ENCODE data around the gene TLE2.

TLE2 gene

DNA sequence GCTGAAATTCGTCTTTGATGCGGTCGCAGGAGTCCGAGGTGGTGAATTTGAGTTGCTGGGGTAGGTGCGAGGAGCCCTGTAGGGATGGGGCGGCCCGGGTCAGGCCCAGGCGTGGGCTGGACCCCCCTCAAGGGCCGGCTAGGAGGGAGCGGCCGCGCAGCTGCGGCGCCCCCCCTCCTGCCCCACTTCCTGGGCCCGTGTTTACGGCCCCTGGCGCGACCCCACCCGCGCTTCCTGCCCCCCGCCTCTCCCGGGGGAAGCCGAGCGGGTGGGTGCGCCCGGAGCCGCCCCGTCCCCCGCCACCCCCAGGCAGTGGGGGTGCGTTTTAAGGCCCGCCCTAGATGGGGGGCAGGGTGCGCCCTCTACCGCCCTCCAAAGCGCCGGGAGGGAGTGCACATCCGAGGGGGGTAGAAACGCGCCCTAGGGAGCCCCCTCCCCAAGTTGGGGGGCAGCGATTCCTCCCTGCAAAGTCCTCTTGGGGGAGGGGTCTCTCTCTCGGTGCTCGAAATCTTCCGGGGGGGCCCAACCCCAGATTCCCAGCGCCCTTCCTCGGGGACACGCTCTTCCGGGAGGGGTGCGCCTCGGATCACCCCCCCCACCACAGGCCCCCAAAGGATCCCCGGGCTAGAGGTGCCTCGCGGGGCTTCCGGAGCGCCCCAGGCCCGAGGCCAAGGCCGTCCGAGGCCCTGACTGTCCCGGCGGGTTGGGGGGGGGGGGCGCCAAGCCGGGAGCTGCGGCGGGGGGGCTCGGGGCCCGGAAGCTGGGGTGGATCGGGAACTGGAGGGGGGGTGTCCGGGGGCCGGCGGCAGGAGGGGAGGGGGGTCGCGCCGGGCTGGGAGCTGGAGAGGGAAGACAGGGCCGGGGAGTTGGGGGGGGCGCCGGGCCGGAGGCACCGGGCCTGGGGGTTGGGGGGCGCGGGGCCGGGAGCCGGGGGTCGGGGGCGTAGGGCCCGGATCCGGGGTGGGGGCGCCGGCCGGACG lies 32.4 kb upstream of the TLE2 start:
- ATAC-seq (replicated peaks; ENCODE audit: extremely low read depth, poor library complexity, severe bottlenecking) (peak; percentile 80), DNase-seq (ENCODE audit: low spot score in 2 of 2) (peak; percentile 57 to 75)
- peaks cover 29% of the 10 kb centered on the region for H3K4me1 Mint-ChIP-seq
- peak overlapping the region; percentile 69 for H3K27ac Mint-ChIP-seq (ENCODE audit: low read depth)
- H3K36me3 Mint-ChIP-seq (ENCODE audit: insufficient read depth): peaks cover 35% of the 10 kb centered on the region
- H3K4me3 Mint-ChIP-seq: peak overlapping the region; percentile 86
- H3K27me3 Mint-ChIP-seq: no peaks in the 10 kb centered on the region
- H3K9me3 Mint-ChIP-seq: no peaks in the 10 kb centered on the region

DNA sequence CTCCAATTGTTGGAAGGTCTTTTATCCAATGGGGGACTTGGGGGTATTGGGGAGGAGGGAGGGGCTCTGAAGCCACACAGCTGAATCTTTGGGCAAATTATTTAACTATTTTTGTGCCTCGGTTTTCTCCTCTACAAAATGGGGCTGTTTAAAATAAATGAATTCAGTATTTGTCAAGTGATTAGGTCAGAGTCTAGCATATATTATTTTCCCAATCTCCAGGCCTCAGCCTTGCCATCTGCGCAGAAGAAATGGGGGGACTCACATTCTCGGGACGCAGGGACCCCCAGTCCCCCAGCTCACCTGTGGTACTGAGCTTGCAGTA lies 31.7 kb upstream of the TLE2 start:
- H3K36me3 Mint-ChIP-seq (ENCODE audit: insufficient read depth): peaks cover 38% of the 10 kb centered on the region
- no peaks in the 10 kb centered on the region for H3K27me3 Mint-ChIP-seq
- peak overlapping the region; percentile 69 for H3K27ac Mint-ChIP-seq (ENCODE audit: low read depth)
- DNase-seq (ENCODE audit: low spot score in 2 of 2) (no peak), ATAC-seq (replicated peaks; ENCODE audit: extremely low read depth, poor library complexity, severe bottlenecking) (no peak)
- no peaks in the 10 kb centered on the region for H3K9me3 Mint-ChIP-seq
- peak overlapping the region; percentile 86 for H3K4me3 Mint-ChIP-seq
- peaks cover 29% of the 10 kb centered on the region for H3K4me1 Mint-ChIP-seq

DNA sequence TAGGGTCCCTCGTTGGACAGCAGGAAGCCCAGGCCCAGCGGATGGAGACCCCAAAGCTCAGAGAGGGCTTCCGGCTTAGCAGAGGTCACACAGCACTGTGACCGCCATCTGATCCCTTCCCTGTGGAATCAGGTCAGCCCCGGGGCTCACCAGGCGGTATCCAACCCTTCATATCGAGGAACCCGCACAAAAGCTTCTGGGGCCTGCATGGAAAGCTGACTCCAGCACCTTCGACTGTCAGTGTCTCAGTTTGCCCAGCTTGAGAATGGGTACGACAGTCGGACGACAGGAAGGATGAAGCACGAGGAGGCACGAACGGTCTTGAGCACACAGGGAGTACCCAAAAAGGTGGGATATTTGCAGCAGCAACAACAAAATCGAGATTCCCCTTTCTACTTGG lies 30.6 kb upstream of the TLE2 start:
- DNase-seq (ENCODE audit: low spot score in 2 of 2): no peak
- Mint-ChIP-seq H3K4me1 (peaks cover 36% of the 10 kb centered on the region), H3K27ac (ENCODE audit: low read depth) (no peak overlapping the region), H3K27me3 (no peaks in the 10 kb centered on the region), H3K4me3 (peak overlapping the region; percentile 86), H3K9me3 (no peaks in the 10 kb centered on the region), H3K36me3 (ENCODE audit: insufficient read depth) (peaks cover 48% of the 10 kb centered on the region)
- no peak for ATAC-seq (replicated peaks; ENCODE audit: extremely low read depth, poor library complexity, severe bottlenecking)

DNA sequence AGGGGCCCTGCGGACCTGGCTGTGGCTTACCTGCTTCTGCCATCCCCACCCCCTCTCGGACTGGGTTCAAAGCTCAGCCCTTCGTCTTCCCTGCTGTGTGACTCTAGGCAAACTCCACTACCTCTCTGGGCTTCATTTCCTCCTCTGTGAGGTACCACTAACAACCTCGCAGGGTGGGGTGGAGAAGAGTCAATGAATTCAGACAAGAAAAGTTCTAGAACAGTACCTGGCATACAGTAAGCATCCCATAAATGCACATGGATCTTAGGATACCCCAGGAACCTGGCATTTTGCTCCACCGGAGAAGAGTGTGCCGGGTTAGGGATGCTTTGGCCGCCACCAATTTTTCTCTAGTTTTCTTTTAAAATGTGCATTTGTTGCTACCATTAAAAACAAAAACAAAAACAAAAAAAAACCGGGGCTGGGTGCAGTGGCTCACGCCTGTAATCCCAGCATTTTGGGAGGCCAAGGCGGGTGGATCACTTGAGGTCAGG lies 29.8 kb upstream of the TLE2 start:
- H3K4me3 Mint-ChIP-seq: peak overlapping the region; percentile 43
- peaks cover 52% of the 10 kb centered on the region for H3K36me3 Mint-ChIP-seq (ENCODE audit: insufficient read depth)
- H3K9me3 Mint-ChIP-seq: no peaks in the 10 kb centered on the region
- peaks cover 37% of the 10 kb centered on the region for H3K4me1 Mint-ChIP-seq
- H3K27me3 Mint-ChIP-seq: no peaks in the 10 kb centered on the region
- DNase-seq (ENCODE audit: low spot score in 2 of 2) (no peak), ATAC-seq (replicated peaks; ENCODE audit: extremely low read depth, poor library complexity, severe bottlenecking) (no peak)
- peak overlapping the region; percentile 29 for H3K27ac Mint-ChIP-seq (ENCODE audit: low read depth)

DNA sequence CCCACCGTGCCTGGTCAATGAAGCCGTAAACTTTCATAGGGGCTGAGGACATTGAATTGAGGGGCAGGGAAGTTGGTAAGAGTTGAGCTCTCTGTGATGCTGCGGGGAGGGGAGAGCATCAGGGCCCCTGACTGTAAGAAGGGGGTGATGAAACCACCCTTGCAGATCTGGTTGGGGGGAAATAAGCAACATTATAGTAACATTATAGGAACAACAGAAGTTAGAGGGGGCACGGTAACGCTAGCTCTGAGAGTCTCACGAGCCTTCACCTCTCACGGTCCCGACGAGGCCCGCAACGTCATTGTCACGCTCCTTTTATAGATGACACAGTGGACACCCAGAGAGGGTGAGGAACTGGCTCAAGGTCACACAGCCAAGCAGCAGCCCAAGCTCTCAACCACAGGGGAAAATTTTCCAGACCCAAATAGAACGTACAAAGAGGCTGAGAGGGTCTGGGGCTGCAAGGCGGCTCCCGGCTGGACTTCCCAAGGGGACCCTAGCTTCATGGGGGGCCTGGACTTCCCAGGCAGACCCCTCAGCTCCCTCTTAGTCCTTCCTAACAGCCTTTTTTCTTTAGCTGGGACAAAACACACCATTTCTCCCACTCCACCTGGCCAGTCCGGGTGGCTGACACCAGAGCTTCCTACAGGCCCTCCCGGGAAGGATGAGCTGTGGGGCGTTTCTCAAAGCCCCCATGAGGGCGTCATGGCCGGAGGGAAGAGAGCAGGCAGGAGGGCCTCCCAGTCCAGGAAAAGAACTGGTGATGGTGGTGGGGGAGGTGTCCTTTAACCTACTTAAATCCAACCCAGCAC lies 29.1 kb upstream of the TLE2 start:
- Mint-ChIP-seq H3K27ac (ENCODE audit: low read depth) (peak overlapping the region; percentile 29), H3K4me1 (peaks cover 34% of the 10 kb centered on the region), H3K36me3 (ENCODE audit: insufficient read depth) (peaks cover 54% of the 10 kb centered on the region), H3K27me3 (no peaks in the 10 kb centered on the region), H3K4me3 (peak overlapping the region; percentile 43), H3K9me3 (no peaks in the 10 kb centered on the region)
- ATAC-seq (replicated peaks; ENCODE audit: extremely low read depth, poor library complexity, severe bottlenecking): no peak
- DNase-seq (ENCODE audit: low spot score in 2 of 2): no peak

DNA sequence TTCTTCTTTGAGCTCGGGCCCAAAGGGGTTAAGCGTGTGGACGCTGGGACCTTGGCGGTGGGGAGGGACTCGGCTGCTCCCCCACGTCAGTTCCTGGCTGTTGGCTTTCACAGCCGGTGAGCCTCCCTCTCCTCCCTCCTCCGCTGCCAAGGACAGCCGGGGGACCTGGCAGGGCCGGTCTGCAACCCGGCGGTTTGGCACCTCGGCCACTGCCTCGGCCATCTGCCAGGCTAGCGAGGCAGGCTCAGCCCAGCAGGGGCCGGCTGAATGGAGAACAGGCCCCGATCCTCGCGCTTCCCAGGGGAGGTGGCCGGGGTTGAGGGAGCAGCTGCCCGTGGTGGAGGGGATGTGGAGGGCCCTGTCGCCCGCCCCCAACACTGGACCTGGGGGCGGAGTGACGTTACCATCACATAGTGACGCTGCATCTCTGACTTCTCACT lies 28.2 kb upstream of the TLE2 start:
- no peaks in the 10 kb centered on the region for H3K9me3 Mint-ChIP-seq
- no peaks in the 10 kb centered on the region for H3K27me3 Mint-ChIP-seq
- no peak for DNase-seq (ENCODE audit: low spot score in 2 of 2)
- no peak for ATAC-seq (replicated peaks; ENCODE audit: extremely low read depth, poor library complexity, severe bottlenecking)
- H3K4me1 Mint-ChIP-seq: peaks cover 28% of the 10 kb centered on the region
- peaks cover 58% of the 10 kb centered on the region for H3K36me3 Mint-ChIP-seq (ENCODE audit: insufficient read depth)
- peak overlapping the region; percentile 49 for H3K27ac Mint-ChIP-seq (ENCODE audit: low read depth)
- peak overlapping the region; percentile 43 for H3K4me3 Mint-ChIP-seq

DNA sequence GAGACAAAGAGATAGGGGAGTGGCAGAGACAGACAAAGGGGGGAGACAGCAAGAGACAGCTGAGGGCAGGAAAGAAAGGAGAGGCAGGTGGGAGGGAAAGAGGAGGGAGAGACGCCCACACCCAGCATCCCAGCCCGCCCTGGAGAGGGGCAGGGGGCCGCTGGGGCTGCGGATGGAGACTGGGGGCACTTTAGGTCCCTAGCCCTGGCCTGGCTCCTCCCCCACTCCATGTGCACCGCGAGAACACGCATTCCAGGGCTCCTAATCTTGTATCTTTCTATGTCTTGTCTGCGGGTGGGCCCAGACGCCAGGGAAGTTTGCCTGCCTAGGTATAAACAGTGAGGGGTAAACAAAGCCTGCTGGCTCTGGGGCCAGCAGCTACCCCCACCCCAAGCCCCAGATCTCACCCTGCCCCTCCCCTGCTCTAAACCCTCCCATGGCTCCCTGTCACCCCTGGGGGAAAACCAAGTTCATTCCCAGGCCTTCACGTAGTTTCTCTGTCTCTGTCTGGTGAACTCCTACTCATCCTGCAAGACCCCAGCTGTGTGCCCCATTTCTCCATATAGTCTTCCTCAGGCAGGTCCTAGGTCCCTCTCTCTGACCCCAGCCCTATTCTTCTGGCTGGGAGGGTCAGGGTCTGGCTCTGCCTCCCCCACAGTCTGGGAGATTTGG lies 27.5 kb upstream of the TLE2 start:
- H3K4me3 Mint-ChIP-seq: no peak overlapping the region
- peak overlapping the region; percentile 49 for H3K27ac Mint-ChIP-seq (ENCODE audit: low read depth)
- DNase-seq (ENCODE audit: low spot score in 2 of 2) (no peak), ATAC-seq (replicated peaks; ENCODE audit: extremely low read depth, poor library complexity, severe bottlenecking) (no peak)
- peaks cover 28% of the 10 kb centered on the region for H3K4me1 Mint-ChIP-seq
- peaks cover 61% of the 10 kb centered on the region for H3K36me3 Mint-ChIP-seq (ENCODE audit: insufficient read depth)
- no peaks in the 10 kb centered on the region for H3K27me3 Mint-ChIP-seq
- no peaks in the 10 kb centered on the region for H3K9me3 Mint-ChIP-seq

DNA sequence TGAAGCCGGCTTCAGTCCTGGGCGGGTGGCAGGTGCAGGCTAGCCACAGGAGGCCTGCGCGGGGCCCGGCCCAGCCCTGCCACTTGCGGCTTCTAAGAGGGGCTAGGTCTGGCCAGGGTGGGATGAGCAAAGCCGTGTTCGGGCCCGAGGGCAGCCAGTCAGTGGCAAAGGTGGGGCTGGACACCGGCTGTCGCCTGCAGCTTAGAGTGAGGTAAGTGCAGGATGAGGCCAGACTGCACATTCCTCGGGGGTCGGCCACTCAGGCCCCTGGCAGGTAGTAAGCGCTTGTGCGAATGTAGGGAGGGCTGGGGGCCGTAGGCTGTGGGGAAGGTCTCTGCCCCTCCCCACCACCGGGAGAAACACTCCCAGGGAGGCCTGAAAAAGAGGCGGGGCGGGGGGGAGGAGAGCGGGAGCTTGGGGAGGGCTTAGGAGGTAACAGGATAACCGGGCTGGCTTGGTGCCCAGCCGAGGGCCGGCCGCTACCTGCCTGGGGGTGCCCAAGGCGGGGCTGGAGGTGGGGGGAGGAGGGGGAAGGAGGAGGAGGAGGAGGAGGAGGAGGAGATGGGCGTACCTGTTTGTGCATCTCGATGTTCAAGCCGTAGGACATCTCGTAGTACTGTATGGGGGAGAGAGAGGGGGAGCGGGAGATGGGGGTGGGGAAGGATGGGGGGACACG lies 26.8 kb upstream of the TLE2 start:
- no peak overlapping the region for H3K4me3 Mint-ChIP-seq
- no peak for DNase-seq (ENCODE audit: low spot score in 2 of 2)
- no peaks in the 10 kb centered on the region for H3K9me3 Mint-ChIP-seq
- no peaks in the 10 kb centered on the region for H3K27me3 Mint-ChIP-seq
- no peak for ATAC-seq (replicated peaks; ENCODE audit: extremely low read depth, poor library complexity, severe bottlenecking)
- peaks cover 27% of the 10 kb centered on the region for H3K4me1 Mint-ChIP-seq
- peaks cover 60% of the 10 kb centered on the region for H3K36me3 Mint-ChIP-seq (ENCODE audit: insufficient read depth)
- no peak overlapping the region for H3K27ac Mint-ChIP-seq (ENCODE audit: low read depth)

DNA sequence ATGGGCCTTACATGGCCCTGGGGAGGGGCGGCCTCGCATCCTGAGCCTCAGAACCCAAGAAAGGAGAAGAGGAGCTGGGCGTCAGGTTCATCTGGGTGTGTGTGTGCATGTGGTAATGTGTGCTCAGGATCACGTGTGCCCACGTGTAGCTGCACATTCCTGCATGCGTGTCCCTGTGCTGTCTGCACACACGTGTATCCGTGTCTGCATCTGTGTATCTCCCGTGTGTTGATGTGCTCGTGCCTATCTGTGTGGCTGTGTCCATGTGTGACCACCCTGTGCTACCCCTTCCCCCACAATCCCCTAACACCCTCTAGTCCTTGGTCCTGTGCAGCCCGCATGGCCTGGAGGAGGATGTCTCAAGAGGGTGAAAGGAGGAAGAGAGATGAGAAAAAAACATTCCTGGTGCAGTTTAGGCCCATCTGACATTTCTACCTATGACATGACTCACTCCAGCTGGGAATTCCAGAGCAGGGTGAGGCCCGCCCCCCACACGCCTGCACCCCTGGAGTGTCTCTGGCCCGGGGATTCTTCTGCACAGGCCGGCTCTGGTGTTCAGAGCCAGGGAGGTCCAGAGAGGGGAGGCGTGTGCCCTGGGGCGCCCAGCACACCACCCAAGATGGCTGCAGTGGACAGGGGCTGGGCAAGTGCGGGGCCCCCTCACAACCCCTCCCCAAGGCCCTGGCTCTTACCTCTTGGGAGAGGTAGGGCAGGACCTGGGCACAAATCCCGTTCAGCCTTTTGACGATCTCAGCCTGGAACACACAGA lies 26.1 kb upstream of the TLE2 start:
- ATAC-seq (replicated peaks; ENCODE audit: extremely low read depth, poor library complexity, severe bottlenecking) (no peak), DNase-seq (ENCODE audit: low spot score in 2 of 2) (no peak)
- Mint-ChIP-seq H3K36me3 (ENCODE audit: insufficient read depth) (peaks cover 53% of the 10 kb centered on the region), H3K27me3 (no peaks in the 10 kb centered on the region), H3K4me1 (peaks cover 22% of the 10 kb centered on the region), H3K9me3 (no peaks in the 10 kb centered on the region), H3K4me3 (no peak overlapping the region), H3K27ac (ENCODE audit: low read depth) (peak overlapping the region; percentile 62)

DNA sequence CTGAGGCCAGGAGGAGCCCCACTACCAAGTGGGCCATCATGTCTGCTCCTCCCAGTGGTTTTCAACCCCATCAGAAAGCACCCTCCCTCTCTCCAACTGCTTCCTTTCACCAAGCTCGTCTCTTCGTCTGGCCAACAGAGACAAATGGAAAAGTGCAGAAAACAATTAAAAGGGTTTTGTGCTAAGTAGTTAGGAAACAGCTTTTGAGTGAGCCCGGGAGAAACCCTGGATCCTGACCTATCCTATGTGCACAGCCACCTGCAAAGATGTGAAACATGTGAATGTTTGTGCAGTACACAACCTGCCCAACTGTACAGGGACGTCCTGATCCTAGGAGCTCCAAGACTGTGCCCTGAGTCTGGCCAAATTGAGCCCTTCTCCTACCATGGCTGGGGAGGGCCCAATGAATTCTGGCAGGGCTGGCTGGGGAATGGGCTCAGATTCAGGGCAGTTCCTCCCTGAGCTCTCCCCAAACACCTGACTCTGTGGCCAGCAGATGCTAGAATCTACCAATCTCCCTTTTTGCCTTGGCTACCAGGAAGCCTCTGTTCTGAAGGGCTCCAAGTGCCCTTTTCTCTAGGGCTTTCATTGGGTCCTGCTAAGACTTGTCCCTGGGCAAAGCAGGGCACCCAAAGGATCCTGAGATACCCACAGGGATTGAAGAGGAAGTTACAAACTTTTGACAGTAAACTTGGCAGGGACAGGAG lies 25.3 kb upstream of the TLE2 start:
- peaks cover 46% of the 10 kb centered on the region for H3K36me3 Mint-ChIP-seq (ENCODE audit: insufficient read depth)
- H3K4me3 Mint-ChIP-seq: no peak overlapping the region
- no peak for ATAC-seq (replicated peaks; ENCODE audit: extremely low read depth, poor library complexity, severe bottlenecking)
- DNase-seq (ENCODE audit: low spot score in 2 of 2): no peak
- H3K9me3 Mint-ChIP-seq: no peaks in the 10 kb centered on the region
- no peaks in the 10 kb centered on the region for H3K27me3 Mint-ChIP-seq
- H3K27ac Mint-ChIP-seq (ENCODE audit: low read depth): peak overlapping the region; percentile 62
- H3K4me1 Mint-ChIP-seq: peaks cover 22% of the 10 kb centered on the region

DNA sequence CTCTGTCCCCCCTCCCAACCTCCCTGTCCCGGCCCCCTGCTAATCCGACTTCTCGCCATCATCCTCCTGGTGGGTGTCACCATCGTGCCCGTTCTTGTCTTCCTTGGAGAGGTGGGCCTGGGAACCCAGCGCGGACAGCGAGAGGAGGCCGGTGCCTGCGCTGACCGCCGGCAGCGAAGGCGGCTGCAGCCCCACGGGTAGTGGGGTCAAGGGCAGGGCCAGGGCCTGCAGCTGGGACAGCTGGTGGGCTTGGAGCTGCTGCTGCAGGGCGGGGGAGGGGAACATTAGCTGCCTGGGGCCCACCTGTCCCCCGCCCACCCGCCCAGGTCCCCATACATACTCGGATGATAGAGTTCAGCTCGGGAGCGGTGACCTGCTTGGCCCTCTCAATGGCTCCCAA lies 24.7 kb upstream of the TLE2 start:
- DNase-seq (ENCODE audit: low spot score in 2 of 2) (no peak), ATAC-seq (replicated peaks; ENCODE audit: extremely low read depth, poor library complexity, severe bottlenecking) (no peak)
- Mint-ChIP-seq H3K36me3 (ENCODE audit: insufficient read depth) (peaks cover 46% of the 10 kb centered on the region), H3K27me3 (no peaks in the 10 kb centered on the region), H3K9me3 (no peaks in the 10 kb centered on the region), H3K4me3 (no peak overlapping the region), H3K27ac (ENCODE audit: low read depth) (no peak overlapping the region), H3K4me1 (peaks cover 26% of the 10 kb centered on the region)
